Dendritic cell treated with granulocyte-macrophage colony-stimulating factor and Interleukin-4, amounts not matched to agents 40 ng/mL and 50 ng/mL, for 4 days (primary cell): ENCODE measurements around the gene S100A6.
"Not testable (repeated sequence)": the region's sequence is repeated elsewhere in the genome, so short reads cannot be mapped to it uniquely, and the experiment has no call there.

Experiments used
- H3K27ac Mint-ChIP-seq: one replicate; pipeline ENCODE4 v1.8.0; 2022; ENCODE audit warnings: mild to moderate bottlenecking, mixed read lengths
- H3K27me3 Mint-ChIP-seq: one replicate; pipeline ENCODE4 v1.8.0; 2022; ENCODE audit warnings: mild to moderate bottlenecking, mixed read lengths
- H3K36me3 Mint-ChIP-seq: one replicate; pipeline ENCODE4 v1.8.0; 2022; ENCODE audit warnings: low read depth, mixed read lengths
- H3K4me1 Mint-ChIP-seq: one replicate; pipeline ENCODE4 v1.8.0; 2022; ENCODE audit warnings: low read depth, mixed read lengths
- H3K4me3 Mint-ChIP-seq: one replicate; pipeline ENCODE4 v1.8.0; 2022; ENCODE audit warnings: mild to moderate bottlenecking, moderate library complexity, mixed read lengths
- H3K9me3 Mint-ChIP-seq: one replicate; pipeline ENCODE4 v1.8.0; 2022; ENCODE audit warnings: mixed read lengths
- intact Hi-C: fragments of 100-400 bp; cut with micrococcal nuclease; formaldehyde crosslinking; loops from one replicate; pipeline ENCODE4 v1.15.0; 2022

S100A6 gene

GRCh38 chr1:153535242-153536011 lies at the start of gene S100A6:
Gene S100A6 (minus strand): TSS chr1:153535991. CDS start chr1:153535339, 652 bp downstream.
- Mint-ChIP-seq H3K36me3 (peaks cover 42% of the 10 kb centered on the region), H3K4me3 (peak within 1 kb of the TSS; percentile 95), H3K4me1 (peaks cover 75% of the 10 kb centered on the region), H3K27ac (peak within 1 kb of the TSS; percentile 91), H3K27me3 (no peaks in the 10 kb centered on the region), H3K9me3 (no peaks in the 10 kb centered on the region)
- intact Hi-C loops: no loop called here

- H3K4me3 Mint-ChIP-seq: no peak overlapping the region
- peaks cover 2% of the 10 kb centered on the region for H3K27me3 Mint-ChIP-seq
- H3K9me3 Mint-ChIP-seq: no peaks in the 10 kb centered on the region
- intact Hi-C loops: no loop called here
- H3K27ac Mint-ChIP-seq: no peak overlapping the region
- peaks cover 12% of the 10 kb centered on the region for H3K4me1 Mint-ChIP-seq
- no peaks in the 10 kb centered on the region for H3K36me3 Mint-ChIP-seq
Measured at GRCh38 chr1:153585006-153585405, 49.2 kb upstream of the S100A6 start.

- H3K27ac Mint-ChIP-seq: no peak overlapping the region
- no peak overlapping the region for H3K4me3 Mint-ChIP-seq
- H3K4me1 Mint-ChIP-seq: peaks cover 12% of the 10 kb centered on the region
- intact Hi-C loops: no loop called here
- H3K36me3 Mint-ChIP-seq: no peaks in the 10 kb centered on the region
- H3K9me3 Mint-ChIP-seq: no peaks in the 10 kb centered on the region
- H3K27me3 Mint-ChIP-seq: peaks cover 2% of the 10 kb centered on the region
Measured at GRCh38 chr1:153583976-153584375, 48.2 kb upstream of the S100A6 start.

GRCh38 chr1:153583514-153583913 lies 47.7 kb upstream of the S100A6 start:
- H3K4me1 Mint-ChIP-seq: peaks cover 11% of the 10 kb centered on the region
- H3K36me3 Mint-ChIP-seq, H3K27me3 Mint-ChIP-seq, H3K9me3 Mint-ChIP-seq, intact Hi-C loops, H3K27ac Mint-ChIP-seq, H3K4me3 Mint-ChIP-seq: not testable (repeated sequence)

GRCh38 chr1:153582836-153583235 lies 47.0 kb upstream of the S100A6 start:
- H3K9me3 Mint-ChIP-seq, H3K27ac Mint-ChIP-seq, H3K4me1 Mint-ChIP-seq, H3K27me3 Mint-ChIP-seq, H3K4me3 Mint-ChIP-seq, H3K36me3 Mint-ChIP-seq, intact Hi-C loops: not testable (repeated sequence)

- no peaks in the 10 kb centered on the region for H3K9me3 Mint-ChIP-seq
- peaks cover 11% of the 10 kb centered on the region for H3K4me1 Mint-ChIP-seq
- peaks cover 7% of the 10 kb centered on the region for H3K27me3 Mint-ChIP-seq
- H3K36me3 Mint-ChIP-seq: no peaks in the 10 kb centered on the region
- intact Hi-C loops: no loop called here
- no peak overlapping the region for H3K27ac Mint-ChIP-seq
- no peak overlapping the region for H3K4me3 Mint-ChIP-seq
Measured at GRCh38 chr1:153578936-153579335, 43.1 kb upstream of the S100A6 start.

GRCh38 chr1:153578490-153578889 lies 42.7 kb upstream of the S100A6 start:
- Mint-ChIP-seq H3K36me3 (no peaks in the 10 kb centered on the region), H3K4me1 (peaks cover 11% of the 10 kb centered on the region), H3K4me3 (no peak overlapping the region), H3K27me3 (peaks cover 7% of the 10 kb centered on the region), H3K9me3 (no peaks in the 10 kb centered on the region), H3K27ac (no peak overlapping the region)
- intact Hi-C loops: no loop called here

- H3K4me3 Mint-ChIP-seq: no peak overlapping the region
- intact Hi-C loops: no loop called here
- peaks cover 20% of the 10 kb centered on the region for H3K4me1 Mint-ChIP-seq
- no peak overlapping the region for H3K27ac Mint-ChIP-seq
- no peaks in the 10 kb centered on the region for H3K36me3 Mint-ChIP-seq
- H3K27me3 Mint-ChIP-seq: peaks cover 7% of the 10 kb centered on the region
- H3K9me3 Mint-ChIP-seq: no peaks in the 10 kb centered on the region
Measured at GRCh38 chr1:153577624-153578051, 41.8 kb upstream of the S100A6 start.

GRCh38 chr1:153577138-153577537 lies 41.3 kb upstream of the S100A6 start:
- H3K27me3 Mint-ChIP-seq: peaks cover 7% of the 10 kb centered on the region
- H3K27ac Mint-ChIP-seq: no peak overlapping the region
- H3K4me1 Mint-ChIP-seq: peaks cover 25% of the 10 kb centered on the region
- no peaks in the 10 kb centered on the region for H3K36me3 Mint-ChIP-seq
- intact Hi-C loops: no loop called here
- no peak overlapping the region for H3K4me3 Mint-ChIP-seq
- H3K9me3 Mint-ChIP-seq: no peaks in the 10 kb centered on the region

GRCh38 chr1:153575497-153575896 lies 39.7 kb upstream of the S100A6 start:
- H3K36me3 Mint-ChIP-seq, intact Hi-C loops, H3K9me3 Mint-ChIP-seq, H3K27ac Mint-ChIP-seq, H3K27me3 Mint-ChIP-seq, H3K4me3 Mint-ChIP-seq: not testable (repeated sequence)
- H3K4me1 Mint-ChIP-seq: peaks cover 34% of the 10 kb centered on the region

- H3K4me3 Mint-ChIP-seq, H3K36me3 Mint-ChIP-seq, H3K27ac Mint-ChIP-seq, intact Hi-C loops, H3K9me3 Mint-ChIP-seq, H3K27me3 Mint-ChIP-seq: not testable (repeated sequence)
- H3K4me1 Mint-ChIP-seq: peaks cover 34% of the 10 kb centered on the region
Measured at GRCh38 chr1:153575081-153575491, 39.3 kb upstream of the S100A6 start.

- no peak overlapping the region for H3K4me3 Mint-ChIP-seq
- H3K27ac Mint-ChIP-seq: peak overlapping the region; percentile 62
- intact Hi-C loops: loop anchor here (2.0 kb wide), 2 partner anchors 43 to 175 kb away; partner anchors contain the start of gene S100A14
- peaks cover 11% of the 10 kb centered on the region for H3K27me3 Mint-ChIP-seq
- H3K9me3 Mint-ChIP-seq: no peaks in the 10 kb centered on the region
- peaks cover 40% of the 10 kb centered on the region for H3K4me1 Mint-ChIP-seq
- no peaks in the 10 kb centered on the region for H3K36me3 Mint-ChIP-seq
Measured at GRCh38 chr1:153573351-153573750, 37.6 kb upstream of the S100A6 start.

- peaks cover 6% of the 10 kb centered on the region for H3K27me3 Mint-ChIP-seq
- H3K4me3 Mint-ChIP-seq: no peak overlapping the region
- H3K36me3 Mint-ChIP-seq: no peaks in the 10 kb centered on the region
- H3K4me1 Mint-ChIP-seq: peaks cover 44% of the 10 kb centered on the region
- peak overlapping the region; percentile 62 for H3K27ac Mint-ChIP-seq
- intact Hi-C loops: loop anchor here (2.0 kb wide), 2 partner anchors 44 to 176 kb away; partner anchors contain the start of gene S100A14
- H3K9me3 Mint-ChIP-seq: no peaks in the 10 kb centered on the region
Measured at GRCh38 chr1:153572569-153573015, 36.8 kb upstream of the S100A6 start.

GRCh38 chr1:153571706-153572105 lies 35.9 kb upstream of the S100A6 start:
- H3K9me3 Mint-ChIP-seq: no peaks in the 10 kb centered on the region
- no peaks in the 10 kb centered on the region for H3K36me3 Mint-ChIP-seq
- H3K27me3 Mint-ChIP-seq: peaks cover 5% of the 10 kb centered on the region
- H3K27ac Mint-ChIP-seq: peak overlapping the region; percentile 62
- intact Hi-C loops: loop anchor here (2.0 kb wide), 2 partner anchors 45 to 177 kb away; partner anchors contain the start of gene S100A14
- no peak overlapping the region for H3K4me3 Mint-ChIP-seq
- peaks cover 44% of the 10 kb centered on the region for H3K4me1 Mint-ChIP-seq

GRCh38 chr1:153570874-153571273 lies 35.1 kb upstream of the S100A6 start:
- Mint-ChIP-seq H3K36me3 (no peaks in the 10 kb centered on the region), H3K4me3 (no peak overlapping the region), H3K27me3 (peaks cover 5% of the 10 kb centered on the region), H3K9me3 (no peaks in the 10 kb centered on the region), H3K4me1 (peaks cover 52% of the 10 kb centered on the region), H3K27ac (no peak overlapping the region)
- intact Hi-C loops: no loop called here
